ENCODE measurements around the gene ITGAD.
"Not testable (repeated sequence)": the region's sequence is repeated elsewhere in the genome, so short reads cannot be mapped to it uniquely, and the experiment has no call there.

Gene ITGAD

GRCh38 chr16:31435341-31436220, 42.4 kb downstream of the ITGAD start:
- no peak for DNase-seq

GRCh38 chr16:31436221-31437045, 43.3 kb downstream of the ITGAD start:
- DNase-seq = no peak

DNA sequence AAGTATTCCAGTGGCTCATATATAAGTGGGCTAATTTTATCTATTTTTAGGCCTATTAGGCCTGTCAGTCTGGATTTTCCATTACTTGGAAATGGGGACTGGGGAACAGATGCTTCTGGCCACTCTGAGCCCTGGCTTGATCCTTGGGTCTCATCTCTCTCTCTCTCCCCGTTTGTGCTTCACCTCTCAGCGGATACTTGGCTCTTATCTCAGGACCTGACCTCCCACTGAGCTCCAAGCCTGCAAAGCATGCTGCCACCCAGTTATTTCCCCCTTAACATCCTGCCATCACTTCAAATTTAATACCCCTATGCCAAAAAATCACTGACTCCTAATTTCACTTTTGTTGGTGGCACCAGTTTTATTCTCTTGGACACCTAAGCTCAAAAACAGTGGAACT, 45.3 kb downstream of the ITGAD start:
- no peak for DNase-seq

GRCh38 chr16:31439023-31439422, 45.9 kb downstream of the ITGAD start:
- not testable (repeated sequence) for DNase-seq

DNA sequence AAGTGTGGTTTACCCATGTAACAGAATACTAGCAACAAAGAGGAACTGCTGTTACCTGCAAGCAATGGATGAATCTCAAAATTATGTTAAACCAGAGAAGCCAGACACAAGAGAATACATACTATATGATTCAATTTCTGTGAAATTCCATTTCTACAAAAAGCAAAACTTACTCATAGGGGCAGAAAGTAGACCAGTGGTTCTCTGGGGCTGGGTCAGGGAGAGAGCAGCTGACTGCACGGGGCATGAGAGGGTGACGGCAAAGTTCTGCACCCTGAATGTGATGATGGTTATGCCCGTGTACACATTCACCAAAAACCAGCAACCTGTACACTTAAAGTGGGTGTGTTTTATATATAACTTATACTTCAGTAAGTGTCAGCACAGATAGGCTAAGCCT, 46.4 kb downstream of the ITGAD start:
- no peak for DNase-seq

- DNase-seq = no peak
Measured at GRCh38 chr16:31440516-31441184, 47.5 kb downstream of the ITGAD start.

DNA sequence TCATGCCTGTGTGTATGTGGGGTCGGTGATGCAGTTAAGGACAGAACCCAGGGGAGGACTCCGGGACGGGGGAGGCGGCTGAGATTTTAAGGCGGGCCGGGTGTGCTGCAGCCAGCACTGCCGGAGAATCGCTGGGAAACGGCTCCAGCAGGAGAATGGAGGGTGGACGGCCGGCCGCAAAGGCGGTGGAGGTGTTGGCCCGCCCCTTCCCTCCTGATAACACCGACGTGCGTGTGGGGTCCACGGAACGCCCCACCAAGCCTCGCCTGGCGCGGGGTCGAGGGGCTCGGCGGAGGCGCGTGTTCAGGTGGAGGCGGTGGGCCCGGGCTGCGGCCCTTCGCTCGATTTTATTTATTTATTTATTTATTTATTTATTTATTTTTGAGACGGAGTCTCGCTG, 48.8 kb downstream of the ITGAD start:
- no peak for DNase-seq

- DNase-seq = not testable (repeated sequence)
Measured at GRCh38 chr16:31445931-31446330, 52.8 kb downstream of the ITGAD start.

- DNase-seq = no peak
Measured at GRCh38 chr16:31451201-31451600, 58.1 kb downstream of the ITGAD start.

DNA sequence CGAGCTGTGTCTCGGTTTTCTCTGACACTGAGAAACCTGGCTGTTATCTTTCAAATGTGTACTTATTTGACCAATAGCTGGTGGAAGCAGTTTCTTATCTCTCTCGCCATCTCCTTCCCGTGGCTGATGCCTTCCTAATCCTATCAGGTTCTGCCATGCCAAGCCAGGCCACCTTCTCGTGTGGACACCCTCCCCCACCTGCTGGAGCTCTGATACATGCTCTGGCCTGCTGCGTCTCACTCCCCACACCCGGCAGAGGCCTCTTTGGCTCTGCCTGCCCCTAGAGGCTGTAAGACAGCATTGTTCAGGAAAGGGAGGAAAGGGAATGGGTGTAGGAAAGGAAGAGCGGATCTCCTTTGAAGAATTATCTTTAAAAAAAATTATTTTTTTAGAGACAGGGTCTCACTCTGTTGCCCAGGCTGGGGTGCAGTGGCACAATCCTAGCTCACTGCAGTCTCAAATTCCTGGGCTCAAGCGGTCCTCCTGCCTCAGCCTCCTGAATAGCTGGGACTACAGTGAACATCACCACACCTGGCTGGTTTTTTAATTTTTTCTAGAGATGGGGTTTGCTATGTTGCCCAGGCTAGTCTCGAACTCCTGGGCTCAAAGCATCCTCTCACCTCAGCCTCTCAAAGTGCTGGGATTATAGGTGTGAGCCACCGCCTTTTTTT, 58.7 kb downstream of the ITGAD start:
- DNase-seq = no peak

DNA sequence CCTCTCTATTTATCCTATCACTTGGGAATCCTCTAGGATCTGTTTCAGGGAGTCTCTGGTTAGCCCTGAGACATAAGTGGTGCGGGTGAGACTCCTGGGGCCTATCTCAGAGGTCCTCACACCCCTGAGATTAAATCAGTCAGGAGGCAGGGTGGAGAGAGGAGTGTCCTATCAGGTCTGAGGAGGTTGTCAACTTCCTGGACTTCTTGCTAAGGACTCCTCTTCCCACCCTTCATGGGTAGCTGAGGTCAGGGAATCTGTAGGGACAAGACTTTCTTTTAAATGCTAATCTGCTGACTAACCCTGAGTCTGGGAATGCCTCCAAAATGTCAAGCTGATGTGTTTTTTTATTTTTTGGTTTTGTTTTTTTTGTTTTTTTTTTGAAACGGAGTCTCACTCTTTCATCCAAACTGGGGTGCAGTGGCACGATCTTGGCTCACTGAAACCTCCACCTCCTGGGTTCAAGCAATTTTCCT, 59.5 kb downstream of the ITGAD start:
- no peak for DNase-seq

GRCh38 chr16:31453255-31454204, 60.4 kb downstream of the ITGAD start:
- peak in 1 of 2 donors; percentile 64 for DNase-seq

DNA sequence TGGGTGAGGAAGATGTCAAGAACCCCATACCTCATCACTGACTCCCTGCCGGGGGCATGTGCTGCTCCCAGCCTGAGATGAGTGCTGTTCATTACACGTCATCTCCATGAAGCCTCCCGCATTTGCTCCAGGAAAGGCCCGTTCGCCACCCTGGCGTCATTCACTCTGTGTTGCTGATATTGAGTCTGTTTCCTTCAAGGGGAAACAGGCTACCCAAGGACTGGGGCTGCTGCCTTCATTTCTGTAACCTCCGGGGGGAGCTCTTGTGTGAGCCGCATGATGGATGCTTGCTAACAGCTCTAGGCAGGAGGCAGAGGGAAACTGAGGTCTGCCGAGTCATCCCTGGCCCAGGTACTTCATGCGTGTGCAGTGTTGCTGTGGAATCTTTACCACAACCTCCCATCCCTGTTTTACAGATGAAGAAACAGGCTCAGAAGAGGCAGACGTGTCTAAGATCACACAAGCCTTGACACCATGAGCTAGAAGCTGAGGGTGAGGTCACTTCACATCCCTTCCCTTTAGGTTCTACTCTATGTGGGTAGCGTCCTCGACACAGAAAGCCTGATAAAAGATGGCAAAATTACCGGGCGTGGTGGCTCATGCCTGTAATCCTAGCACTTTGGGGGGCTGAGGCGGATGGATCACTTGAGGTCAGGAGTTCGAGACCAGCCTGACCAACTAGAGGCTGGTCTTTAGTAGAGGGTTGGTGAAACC, 62.6 kb downstream of the ITGAD start:
- peak in 1 of 2 donors; percentile 40 for DNase-seq

DNA sequence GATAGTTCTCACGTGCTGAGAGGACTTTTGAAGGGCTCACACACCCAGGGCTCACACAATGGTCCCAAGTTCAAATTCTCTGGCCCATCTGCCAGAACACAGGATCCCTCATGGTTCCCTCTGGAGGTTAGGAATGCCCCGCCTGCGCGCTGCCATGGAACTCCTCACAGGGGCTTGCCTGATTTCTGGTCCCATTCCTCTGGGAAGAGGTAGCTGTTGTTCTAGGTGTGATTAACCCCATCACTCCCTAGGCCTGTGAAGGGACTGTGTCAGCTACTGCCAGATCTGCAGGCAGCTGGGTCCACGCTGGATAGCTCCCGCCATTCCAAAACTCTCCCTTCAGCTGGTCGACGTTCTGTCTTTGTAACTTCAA, 63.8 kb downstream of the ITGAD start:
- no peak for DNase-seq

DNA sequence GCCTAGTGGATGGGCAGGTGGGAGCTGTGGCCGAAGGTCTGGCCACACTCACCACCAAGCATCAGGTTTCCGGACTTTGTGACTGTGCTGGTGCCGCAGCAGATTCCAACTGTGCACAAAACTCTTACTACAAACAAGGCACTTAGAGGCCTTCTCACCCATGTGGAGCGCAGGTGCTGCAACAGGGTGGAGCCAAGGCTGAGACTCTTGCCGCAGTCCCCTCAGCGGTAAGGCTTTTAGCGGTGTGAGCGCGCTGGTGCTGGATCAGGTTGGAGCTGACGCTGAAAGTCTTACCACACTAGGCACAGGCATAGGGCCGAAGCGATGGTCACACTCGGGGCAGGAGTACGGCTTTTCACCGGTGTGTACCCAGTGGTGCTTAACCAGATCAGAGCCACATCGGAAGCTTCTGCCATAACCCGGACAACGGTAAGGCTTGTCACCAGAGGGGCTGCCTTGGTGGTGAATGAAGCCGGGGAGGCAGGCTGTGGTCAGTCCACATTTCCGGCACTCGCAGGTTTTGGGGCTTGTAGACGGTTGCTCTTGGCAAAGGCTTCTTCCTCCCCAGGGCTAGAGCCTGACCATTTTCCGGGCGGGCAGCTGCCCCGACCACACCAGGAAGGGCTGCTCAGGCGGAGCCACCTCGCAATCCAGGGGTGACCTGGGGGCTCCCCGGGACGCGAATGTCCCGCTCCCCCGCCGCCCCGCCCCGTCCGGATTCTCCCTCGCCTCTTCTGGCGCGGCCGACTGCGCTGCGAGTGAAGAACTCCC, 65.1 kb downstream of the ITGAD start:
- DNase-seq = peak; percentile 52 to 61

GRCh38 chr16:31458844-31459686, 65.9 kb downstream of the ITGAD start, which contains the start of gene ARMC5:
ARMC5 (plus strand) TSS chr16:31459501; CDS start chr16:31459525, 24 bp downstream.
- peak; percentile 98 for DNase-seq

DNA sequence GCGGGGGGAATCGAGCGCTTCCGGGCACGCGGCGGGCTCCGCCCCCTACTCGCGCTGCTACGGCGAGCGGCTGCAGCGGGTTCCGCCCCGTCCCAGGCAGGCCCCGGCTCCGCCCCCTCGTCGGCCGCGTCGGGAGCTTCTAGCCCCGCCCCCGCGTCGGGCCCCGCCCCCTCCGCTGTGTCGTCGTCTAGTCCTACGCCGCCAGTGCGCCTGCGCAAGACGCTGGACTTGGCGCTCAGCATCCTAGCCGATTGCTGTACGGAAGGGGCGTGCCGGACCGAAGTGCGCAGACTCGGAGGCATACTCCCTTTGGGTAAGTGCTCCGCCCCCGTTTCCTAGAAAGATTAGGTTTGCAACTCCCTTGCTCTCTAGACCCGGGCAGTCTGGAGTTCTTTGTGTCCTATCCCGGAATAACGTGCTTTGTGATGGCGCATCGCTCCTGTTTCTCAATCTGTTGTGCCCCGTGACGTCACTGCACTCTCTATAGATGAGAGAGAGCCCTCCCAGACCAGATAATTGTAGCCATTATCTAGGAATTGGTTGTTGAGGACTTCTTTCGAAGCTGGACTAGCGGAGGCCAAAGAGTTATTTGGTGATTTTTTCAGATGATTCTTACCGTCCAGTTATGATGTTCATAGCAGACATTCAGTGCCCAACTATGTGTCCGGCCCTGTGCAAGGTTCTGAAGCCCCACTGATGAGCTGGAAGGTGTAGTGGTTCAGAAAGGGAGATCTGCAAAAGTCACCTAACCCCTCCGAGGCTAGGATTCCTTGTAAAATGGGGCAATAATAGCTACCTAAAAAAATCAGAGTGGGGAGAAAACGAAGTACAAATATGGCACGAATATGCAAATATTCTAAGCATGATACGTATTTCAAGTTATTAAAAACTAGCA, 66.8 kb downstream of the ITGAD start:
- DNase-seq = peak; percentile 99 to 100

GRCh38 chr16:31460582-31461002, 67.5 kb downstream of the ITGAD start:
- peak in 1 of 2 donors; percentile 69 for DNase-seq
